DMS79 (cell line): ENCODE measurements around the gene PLPPR5.

ENCODE experiments used
- DNase-seq: peaks from one replicate; lab custom pipeline; 2025; lab: John Stamatoyannopoulos, UW

The PLPPR5 gene

GRCh38 chr1:98969798-98970490 is 34.7 kb downstream of the PLPPR5 start:
- DNase-seq: no peak

DNA sequence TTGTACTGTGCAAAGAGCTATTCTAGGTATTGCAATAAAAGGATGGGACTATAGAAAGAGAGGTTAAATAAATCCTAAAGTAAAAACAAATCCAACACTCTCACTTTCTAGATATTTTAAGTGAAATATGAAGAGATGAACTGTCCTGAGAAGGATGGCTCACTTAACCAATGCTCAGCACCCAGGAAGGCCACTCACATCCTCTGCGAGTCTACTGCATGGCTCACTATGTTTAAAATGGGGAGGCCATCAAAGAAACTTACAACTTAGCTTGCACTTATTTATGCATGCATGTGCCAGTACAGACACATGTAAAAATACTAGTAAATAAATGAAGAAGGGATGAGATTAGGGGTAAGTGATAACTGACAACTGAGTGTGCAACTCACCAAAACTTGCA is 37.5 kb downstream of the PLPPR5 start:
- no peak for DNase-seq

DNA sequence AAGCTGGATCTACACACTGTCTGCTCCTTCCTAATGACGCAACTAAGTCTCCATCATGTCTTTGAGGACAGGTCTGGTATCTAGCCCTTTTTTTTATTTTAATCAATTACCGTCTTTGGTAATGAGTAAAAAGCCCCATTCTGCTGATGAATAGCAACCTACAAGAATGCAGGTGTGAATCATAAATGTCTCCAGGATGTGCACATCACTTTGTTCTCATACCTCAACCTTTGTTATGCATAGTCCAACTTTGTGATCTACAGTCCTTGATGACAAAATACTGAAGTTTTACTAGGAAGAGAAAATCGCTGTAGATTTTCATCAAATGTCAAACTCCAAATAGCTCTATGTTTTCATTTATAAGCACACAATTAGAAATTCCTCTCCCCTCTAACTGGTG is 39.3 kb downstream of the PLPPR5 start:
- no peak for DNase-seq

DNA sequence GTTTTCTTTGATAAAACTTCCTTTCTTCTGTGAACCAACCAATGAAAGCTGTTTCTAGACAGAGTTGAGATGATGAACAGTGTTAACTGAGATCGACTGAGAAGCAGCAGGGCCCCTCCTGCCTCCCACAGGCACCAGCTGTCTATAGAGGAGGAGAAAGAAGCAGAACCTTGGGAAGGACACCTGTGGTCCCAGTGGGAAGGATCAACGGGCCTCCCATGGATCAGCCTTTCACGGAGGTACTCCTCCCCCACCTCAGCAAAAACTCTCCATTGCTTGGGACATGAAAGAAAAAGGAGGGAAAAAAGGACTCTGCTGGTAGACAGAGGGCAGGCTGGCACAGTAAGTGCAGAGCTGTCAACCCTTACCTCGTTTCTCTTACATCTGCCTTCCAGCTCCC is 40.5 kb downstream of the PLPPR5 start:
- no peak for DNase-seq

GRCh38 chr1:98963064-98963758 is 41.5 kb downstream of the PLPPR5 start:
- DNase-seq: no peak

- no peak for DNase-seq
These were observed 42.5 kb downstream of the PLPPR5 start for GRCh38 chr1:98962156-98962555.

- no peak for DNase-seq
These were observed 55.0 kb downstream of the PLPPR5 start for GRCh38 chr1:98949621-98950020.

DNA sequence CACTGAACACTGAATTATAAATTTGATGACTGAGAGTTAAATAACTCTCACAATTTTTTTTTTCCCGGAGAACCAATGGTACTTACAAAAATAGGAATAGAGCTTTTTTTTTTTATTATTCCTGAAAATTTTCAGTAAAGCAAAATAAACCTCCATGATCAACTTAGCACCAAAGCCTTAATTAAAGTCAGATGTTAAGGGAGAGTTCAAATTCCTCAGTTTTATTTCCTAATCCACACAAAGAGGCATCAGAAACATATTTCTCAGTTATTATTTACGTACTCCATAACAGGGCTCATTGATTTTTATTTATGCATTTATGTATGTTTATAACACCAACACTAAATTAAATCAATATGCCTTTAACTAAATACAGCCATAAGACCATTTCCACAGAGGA is 55.5 kb downstream of the PLPPR5 start:
- DNase-seq: no peak

- no peak for DNase-seq
These were observed 57.6 kb downstream of the PLPPR5 start for GRCh38 chr1:98947071-98947470.

- no peak for DNase-seq
These were observed 64.0 kb downstream of the PLPPR5 start for GRCh38 chr1:98940722-98941079.

- DNase-seq: no peak
These were observed 64.5 kb downstream of the PLPPR5 start for GRCh38 chr1:98940069-98940721.

- DNase-seq: no peak
These were observed 65.2 kb downstream of the PLPPR5 start for GRCh38 chr1:98939471-98939870.

DNA sequence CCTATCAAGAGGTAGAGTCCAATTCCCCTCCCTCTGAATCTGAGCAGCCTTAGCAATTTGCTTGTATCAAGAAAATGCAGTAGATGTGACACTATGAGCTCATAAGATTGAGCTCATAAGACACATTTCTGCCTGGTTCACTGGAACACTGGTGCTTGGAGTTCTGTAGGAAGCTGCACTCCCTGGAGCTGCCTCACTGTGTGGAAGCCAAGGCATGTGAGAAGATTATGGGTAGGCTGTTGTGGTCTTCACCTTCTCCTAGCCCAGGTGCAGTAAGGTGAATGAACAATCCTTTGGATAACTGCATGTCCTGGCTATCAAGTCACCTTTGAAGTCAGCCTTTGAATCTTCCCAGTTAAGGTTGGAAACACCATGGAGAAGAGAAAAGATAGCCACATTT is 67.3 kb downstream of the PLPPR5 start:
- DNase-seq: no peak

DNA sequence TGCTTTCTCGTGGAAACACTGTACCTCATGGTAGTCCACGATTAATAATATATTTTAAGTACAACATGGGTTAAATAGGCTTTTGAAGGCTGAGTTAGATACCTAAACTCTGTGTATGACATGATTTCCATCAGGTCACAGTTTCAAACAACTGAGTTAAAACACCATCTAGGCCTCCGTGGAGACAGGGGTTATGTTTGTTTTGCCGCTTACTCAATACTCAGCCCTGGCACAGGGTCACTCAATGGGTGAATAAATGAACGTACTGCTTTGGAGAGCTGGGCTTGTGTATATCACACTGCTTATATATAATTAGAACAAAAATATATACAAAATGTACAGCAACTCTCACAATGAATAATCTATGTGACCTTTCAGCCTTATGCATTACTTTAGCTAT is 72.5 kb downstream of the PLPPR5 start:
- no peak for DNase-seq

DNA sequence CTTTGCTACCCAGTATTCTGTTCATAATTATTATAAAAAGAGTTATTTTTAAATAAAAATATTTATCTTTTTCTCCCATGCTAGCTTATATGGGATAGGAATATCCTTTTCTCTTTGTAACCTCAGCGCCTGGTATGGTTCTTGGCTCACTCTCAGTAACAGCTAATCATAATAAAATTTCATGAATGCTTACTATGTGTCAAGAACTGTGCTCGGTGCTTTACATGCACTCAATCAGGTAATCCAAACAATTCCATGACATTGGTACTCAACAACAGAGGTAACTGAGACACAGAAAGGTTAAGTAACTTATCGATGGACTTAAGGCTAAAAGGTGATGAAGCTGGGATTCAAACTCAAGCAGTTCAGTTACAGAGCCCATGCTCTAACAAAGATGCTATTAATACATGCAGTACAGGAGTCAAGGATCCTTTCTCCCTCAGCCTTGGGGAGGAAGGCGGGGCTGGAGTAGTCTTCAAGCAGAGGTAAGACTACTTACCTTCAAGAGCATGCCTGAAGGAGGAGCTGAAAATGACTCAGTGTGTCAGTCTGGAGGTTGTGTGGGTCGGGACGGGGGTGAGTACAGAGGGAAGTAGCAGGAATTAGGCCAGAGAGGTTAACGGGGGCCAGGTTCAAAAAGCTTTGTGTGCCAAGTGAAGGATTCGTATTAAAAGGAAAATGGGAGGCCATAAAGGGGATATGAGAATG is 73.4 kb downstream of the PLPPR5 start:
- no peak for DNase-seq

- DNase-seq: no peak
These were observed 75.2 kb downstream of the PLPPR5 start for GRCh38 chr1:98929437-98929836.

GRCh38 chr1:98926597-98926996 is 78.1 kb downstream of the PLPPR5 start:
- no peak for DNase-seq

DNA sequence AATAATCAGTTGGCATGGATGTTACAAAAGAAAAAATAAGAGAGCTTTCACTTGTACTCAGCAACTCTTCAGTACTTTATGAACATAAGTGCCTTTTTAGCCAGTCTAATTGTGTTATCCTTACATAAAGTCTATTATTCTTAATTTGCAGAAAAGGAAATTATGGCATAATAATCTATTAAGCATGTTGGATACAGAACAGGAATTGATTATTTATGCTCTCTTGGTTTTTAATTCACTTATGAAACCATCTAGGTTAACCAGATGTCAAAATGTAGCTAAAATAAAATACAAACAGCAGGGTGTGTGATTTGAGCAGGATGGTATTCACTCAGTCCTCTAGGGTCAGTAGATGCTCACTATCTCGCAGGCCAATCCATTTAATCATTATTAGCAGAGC is 79.7 kb downstream of the PLPPR5 start:
- DNase-seq: no peak

- DNase-seq: no peak
These were observed 81.0 kb downstream of the PLPPR5 start for GRCh38 chr1:98923667-98924066.

DNA sequence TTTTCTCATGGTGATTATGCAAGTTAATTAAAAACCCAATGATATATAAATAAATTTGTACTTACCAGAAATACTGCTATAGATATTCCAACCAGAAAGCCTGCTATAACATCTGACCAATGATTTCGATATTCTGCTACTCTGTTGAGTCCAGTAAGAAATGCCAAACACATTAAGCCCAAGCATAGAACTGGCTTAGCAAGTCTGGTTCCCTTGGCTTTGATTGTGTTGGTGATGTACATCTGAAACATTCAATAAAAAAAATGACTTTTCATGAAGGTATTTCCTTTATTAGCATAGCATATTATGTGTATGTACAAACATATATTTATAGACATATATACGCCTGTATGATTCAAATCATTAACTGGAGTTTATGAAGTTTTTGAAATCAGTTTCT is 82.8 kb downstream of the PLPPR5 start:
- no peak for DNase-seq

DNA sequence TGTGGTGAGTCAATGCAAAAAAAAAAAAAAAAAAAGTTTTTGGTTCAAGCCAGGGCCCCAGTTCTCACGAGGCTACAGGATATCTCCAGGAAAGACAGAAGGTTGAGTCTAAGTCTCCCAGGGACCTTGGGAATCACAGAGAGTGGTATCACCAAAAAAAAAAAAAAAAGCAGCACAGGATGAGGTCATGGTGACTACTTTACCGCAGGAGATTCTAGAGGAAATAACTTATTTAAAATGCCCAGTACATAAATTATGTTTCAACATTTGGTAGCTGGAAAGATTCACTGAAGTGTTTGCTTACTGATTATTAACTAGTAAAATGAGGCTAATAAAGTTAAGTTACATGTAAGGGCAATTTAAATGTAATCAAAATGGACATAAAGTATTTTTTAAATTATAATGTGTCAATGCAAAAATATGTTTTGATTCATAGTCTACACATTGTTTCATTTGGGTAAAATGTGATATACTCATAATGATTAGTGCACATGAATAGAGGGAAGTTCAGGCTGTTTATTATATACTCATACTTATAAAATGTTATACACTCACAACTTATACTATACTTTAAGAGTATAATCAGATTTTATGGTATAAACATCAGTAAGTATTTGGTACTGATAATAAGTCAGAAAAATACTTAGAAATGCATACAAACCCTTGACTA is 84.1 kb downstream of the PLPPR5 start:
- no peak for DNase-seq

DNA sequence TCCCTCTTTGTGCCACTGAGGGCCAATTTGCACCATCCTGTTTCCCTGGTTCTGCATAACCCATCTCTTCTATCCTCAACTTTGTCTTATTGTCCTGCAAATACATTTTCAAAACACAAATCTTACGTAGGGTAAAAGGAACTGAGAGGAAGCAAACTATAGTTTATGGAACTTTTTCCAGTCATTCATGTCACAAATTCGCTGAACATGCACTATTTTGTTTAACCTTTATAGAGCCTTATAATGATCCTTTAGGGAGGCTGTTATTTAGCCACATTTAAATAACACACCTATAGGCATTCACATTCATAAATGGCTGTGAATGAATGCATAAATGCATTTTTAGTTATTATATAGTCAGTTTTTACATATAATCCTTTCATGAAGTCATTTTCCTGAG is 85.0 kb downstream of the PLPPR5 start:
- no peak for DNase-seq
